IPS-NIHi7 (cell line): ENCODE results near the gene NR2F2.

Source experiments
- DNase-seq: peaks from one replicate; pipeline ENCODE4 v3.0.0; 2012; ENCODE audit warnings: mixed read lengths; ENCODE audit errors: extremely low spot score

The NR2F2 gene

GRCh38 chr15:96352604-96353405 lies 22.3 kb downstream of the NR2F2 start:
- no peak for DNase-seq

- DNase-seq = no peak
Measured at GRCh38 chr15:96353416-96353929, 23.0 kb downstream of the NR2F2 start.

- DNase-seq = no peak
Measured at GRCh38 chr15:96353930-96354730, 23.6 kb downstream of the NR2F2 start.

- DNase-seq = no peak
Measured at GRCh38 chr15:96354731-96355567, 24.4 kb downstream of the NR2F2 start.

- DNase-seq = no peak
Measured at GRCh38 chr15:96355568-96356187, 25.2 kb downstream of the NR2F2 start.

- no peak for DNase-seq
Measured at GRCh38 chr15:96356494-96357455, 26.3 kb downstream of the NR2F2 start.

- no peak for DNase-seq
Measured at GRCh38 chr15:96358001-96358801, 27.7 kb downstream of the NR2F2 start.

- no peak for DNase-seq
Measured at GRCh38 chr15:96358821-96359615, 28.5 kb downstream of the NR2F2 start.

GRCh38 chr15:96359616-96360521 lies 29.4 kb downstream of the NR2F2 start:
- no peak for DNase-seq

GRCh38 chr15:96360581-96361308 lies 30.2 kb downstream of the NR2F2 start:
- peak; percentile 64 for DNase-seq

GRCh38 chr15:96361309-96362010 lies 31.0 kb downstream of the NR2F2 start:
- DNase-seq = no peak

- DNase-seq = no peak
Measured at GRCh38 chr15:96362011-96362754, 31.7 kb downstream of the NR2F2 start.

- DNase-seq = no peak
Measured at GRCh38 chr15:96362755-96363651, 32.5 kb downstream of the NR2F2 start.

GRCh38 chr15:96363707-96364106 lies 33.2 kb downstream of the NR2F2 start:
- DNase-seq = no peak
